HEK293 (cell line): ENCODE data around the gene WDR18.

ENCODE experiments used
- CTCF ChIA-PET: fragments of 350-600 bp; formaldehyde crosslinking; extraction: SDS; loops from one replicate; lab custom pipeline; 2021; ENCODE audit warnings: antibody characterized with exemption; lab: Yijun Ruan, JAX
- POLR2A ChIA-PET: fragments of 300-600 bp; formaldehyde crosslinking; extraction: SDS; loops from one replicate; lab custom pipeline; 2020; ENCODE audit warnings: antibody characterized with exemption, inconsistent platforms; lab: Yijun Ruan, JAX
- H3K27ac ChIP-seq: fragments of 200-500 bp; sonication (Bioruptor generic); 2 replicates; pipeline ENCODE4 v1.5.1; 2014; ENCODE audit warnings: low read depth, low read length, control low read depth, inconsistent platforms; ENCODE audit errors: extremely low read depth
- H3K36me3 ChIP-seq, 2 experiments: fragments of 200-500 bp in 1 of 2; sonication (Bioruptor generic) in 1 of 2; 1 replicate in 1 of 2; 2 replicates in 1 of 2; pipeline ENCODE4 v1.5.1; 2014 to 2017; ENCODE audit warnings: inconsistent platforms in 2 of 2, low read length in 2 of 2; ENCODE audit not compliant: control insufficient read depth in 2 of 2, insufficient read depth in 1 of 2
- H3K4me1 ChIP-seq: fragments of 200-500 bp; sonication (Bioruptor generic); 2 replicates; pipeline ENCODE4 v1.5.1; 2014; ENCODE audit warnings: mild to moderate bottlenecking, low read length, inconsistent platforms; ENCODE audit not compliant: control insufficient read depth, insufficient read depth
- H3K4me3 ChIP-seq: 2 replicates; pipeline ENCODE4 v1.5.1; 2011; ENCODE audit warnings: low read depth, mild to moderate bottlenecking, control low read depth, low read length, moderate library complexity
- H3K9me3 ChIP-seq: fragments of 200-500 bp; sonication (Bioruptor generic); 2 replicates; pipeline ENCODE4 v1.5.1; 2014; ENCODE audit warnings: low read depth, low read length, inconsistent platforms; ENCODE audit not compliant: control insufficient read depth, insufficient read depth
- AEBP2 ChIP-seq: fragments of 450-650 bp; formaldehyde crosslinking; IDR thresholded peaks from 2 replicates; pipeline ENCODE4 v1.5.1; 2016; ENCODE audit warnings: missing biosample characterization, missing genetic modification characterization, borderline replicate concordance
- BCL11B ChIP-seq: fragments of 450-650 bp; formaldehyde crosslinking; IDR thresholded peaks from 2 replicates; pipeline ENCODE4 v1.5.1; 2016; ENCODE audit warnings: low read depth, missing biosample characterization, missing genetic modification characterization
- EGR2 ChIP-seq: fragments of 450-650 bp; formaldehyde crosslinking; IDR thresholded peaks from 2 replicates; pipeline ENCODE4 v1.5.1; 2016; ENCODE audit warnings: low read depth, missing biosample characterization, missing genetic modification characterization
- FEZF1 ChIP-seq: fragments of 450-650 bp; formaldehyde crosslinking; IDR thresholded peaks from 2 replicates; pipeline ENCODE4 v1.5.1; 2016; ENCODE audit warnings: missing biosample characterization, missing genetic modification characterization
- GLIS1 ChIP-seq: fragments of 450-650 bp; formaldehyde crosslinking; IDR thresholded peaks from 2 replicates; pipeline ENCODE4 v1.5.1; 2016; ENCODE audit warnings: missing biosample characterization, missing genetic modification characterization
- GLIS2 ChIP-seq: fragments of 450-650 bp; formaldehyde crosslinking; IDR thresholded peaks from 2 replicates; pipeline ENCODE4 v1.5.1; 2016; ENCODE audit warnings: missing biosample characterization, missing genetic modification characterization
- HIC1 ChIP-seq: fragments of 450-650 bp; formaldehyde crosslinking; IDR thresholded peaks from 2 replicates; pipeline ENCODE4 v1.5.1; 2016; ENCODE audit warnings: missing biosample characterization, missing genetic modification characterization
- KLF1 ChIP-seq: fragments of 450-650 bp; formaldehyde crosslinking; IDR thresholded peaks from 2 replicates; pipeline ENCODE4 v1.5.1; 2016; ENCODE audit warnings: missing biosample characterization, missing genetic modification characterization
- KLF7 ChIP-seq: fragments of 450-650 bp; formaldehyde crosslinking; IDR thresholded peaks from 2 replicates; pipeline ENCODE4 v1.5.1; 2016; ENCODE audit warnings: missing biosample characterization, missing genetic modification characterization, borderline replicate concordance
- KLF8 ChIP-seq: fragments of 450-650 bp; formaldehyde crosslinking; IDR thresholded peaks from 2 replicates; pipeline ENCODE4 v1.5.1; 2016; ENCODE audit warnings: missing biosample characterization, missing genetic modification characterization
- KLF9 ChIP-seq: fragments of 450-650 bp; formaldehyde crosslinking; IDR thresholded peaks from 2 replicates; pipeline ENCODE4 v1.5.1; 2016; ENCODE audit warnings: missing biosample characterization, missing genetic modification characterization, low read depth
- SCRT2 ChIP-seq: fragments of 450-650 bp; formaldehyde crosslinking; IDR thresholded peaks from 2 replicates; pipeline ENCODE4 v1.5.1; 2016; ENCODE audit warnings: missing biosample characterization, missing genetic modification characterization
- SP2 ChIP-seq: fragments of 450-650 bp; formaldehyde crosslinking; IDR thresholded peaks from 2 replicates; pipeline ENCODE4 v1.5.1; 2016; ENCODE audit warnings: missing biosample characterization, missing genetic modification characterization
- SP3 ChIP-seq: fragments of 450-650 bp; formaldehyde crosslinking; IDR thresholded peaks from 2 replicates; pipeline ENCODE4 v1.5.1; 2016; ENCODE audit warnings: missing biosample characterization, missing genetic modification characterization
- SP7 ChIP-seq: fragments of 450-650 bp; formaldehyde crosslinking; IDR thresholded peaks from 2 replicates; pipeline ENCODE4 v1.5.1; 2016; ENCODE audit warnings: missing biosample characterization, missing genetic modification characterization
- TSHZ1 ChIP-seq: fragments of 450-650 bp; formaldehyde crosslinking; IDR thresholded peaks from 2 replicates; pipeline ENCODE4 v1.5.1; 2016; ENCODE audit warnings: missing biosample characterization, missing genetic modification characterization, borderline replicate concordance
- WT1 ChIP-seq: fragments of 450-650 bp; formaldehyde crosslinking; IDR thresholded peaks from 2 replicates; pipeline ENCODE4 v1.5.1; 2016; ENCODE audit warnings: missing biosample characterization, missing genetic modification characterization
- ZBTB1 ChIP-seq: fragments of 450-650 bp; formaldehyde crosslinking; IDR thresholded peaks from 2 replicates; pipeline ENCODE4 v1.5.1; 2016; ENCODE audit warnings: missing biosample characterization, missing genetic modification characterization
- ZBTB20 ChIP-seq: fragments of 450-650 bp; formaldehyde crosslinking; IDR thresholded peaks from 2 replicates; pipeline ENCODE4 v1.5.1; 2016; ENCODE audit warnings: missing biosample characterization, missing genetic modification characterization
- ZBTB26 ChIP-seq: fragments of 450-650 bp; formaldehyde crosslinking; optimal IDR thresholded peaks from 2 replicates; pipeline ENCODE3; 2016; ENCODE audit warnings: missing biosample characterization, mild to moderate bottlenecking, missing genetic modification characterization
- ZFHX2 ChIP-seq: fragments of 450-650 bp; formaldehyde crosslinking; conservative IDR thresholded peaks from 2 replicates; pipeline ENCODE4 v1.5.1; 2016; ENCODE audit warnings: missing biosample characterization, missing genetic modification characterization
- ZIC2 ChIP-seq: fragments of 450-650 bp; formaldehyde crosslinking; IDR thresholded peaks from 2 replicates; pipeline ENCODE4 v1.5.1; 2016; ENCODE audit warnings: missing biosample characterization, missing genetic modification characterization
- ZNF112 ChIP-seq: fragments of 450-650 bp; formaldehyde crosslinking; IDR thresholded peaks from 2 replicates; pipeline ENCODE4 v1.5.0; 2017; ENCODE audit warnings: missing biosample characterization, missing genetic modification characterization
- ZNF114 ChIP-seq: fragments of 450-650 bp; formaldehyde crosslinking; IDR thresholded peaks from 2 replicates; pipeline ENCODE4 v1.5.0; 2017; ENCODE audit warnings: missing biosample characterization, missing genetic modification characterization
- ZNF175 ChIP-seq: fragments of 450-650 bp; formaldehyde crosslinking; IDR thresholded peaks from 2 replicates; pipeline ENCODE4 v1.5.1; 2016; ENCODE audit warnings: missing biosample characterization, missing genetic modification characterization
- ZNF335 ChIP-seq: fragments of 450-650 bp; formaldehyde crosslinking; conservative IDR thresholded peaks from 2 replicates; pipeline ENCODE4 v1.5.1; 2016; ENCODE audit warnings: missing biosample characterization, missing genetic modification characterization
- ZNF341 ChIP-seq: fragments of 450-650 bp; formaldehyde crosslinking; IDR thresholded peaks from 2 replicates; pipeline ENCODE4; 2016; ENCODE audit warnings: low read depth, missing biosample characterization, missing genetic modification characterization
- ZNF423 ChIP-seq: fragments of 450-650 bp; formaldehyde crosslinking; IDR thresholded peaks from 2 replicates; pipeline ENCODE4 v1.5.1; 2016; ENCODE audit warnings: missing biosample characterization, missing genetic modification characterization
- ZNF585B ChIP-seq: fragments of 450-650 bp; formaldehyde crosslinking; IDR thresholded peaks from 2 replicates; pipeline ENCODE4 v1.5.1; 2016; ENCODE audit warnings: missing biosample characterization, missing genetic modification characterization
- ZNF600 ChIP-seq: fragments of 450-650 bp; formaldehyde crosslinking; IDR thresholded peaks from 2 replicates; pipeline ENCODE4 v1.5.1; 2016; ENCODE audit warnings: missing biosample characterization, missing genetic modification characterization

Gene WDR18

GRCh38 chr19:1017115-1017905 is 33.2 kb downstream of the WDR18 start:
- POLR2A ChIA-PET, result interaction anchor here (0.8 kb wide), 1 partner anchor 10 kb away, joined by 3 read pairs; no protein-coding TSS in a partner anchor
- Histone ChIP-seq H3K9me3 (no peaks in the 10 kb centered on the region), H3K4me1 (peaks cover 7% of the 10 kb centered on the region), H3K27ac (peak overlapping the region; percentile 54; the same call in 1 of the 2 replicates), H3K4me3 (no peak overlapping the region), H3K36me3 (peaks cover 0 to 54% of the 10 kb centered on the region in 2 experiments; a peak in 1 of 3 replicates)
- CTCF ChIA-PET, result no interaction called here
- peak; percentile 47 for TF ChIP-seq SP2 (tag by site-specific recombination)
- TF ChIP-seq ZNF114 (tag by site-specific recombination), result no peak
- TF ChIP-seq ZBTB20 (tag by site-specific recombination), result peak; percentile 99
- TF ChIP-seq GLIS1 (tag by site-specific recombination), result peak; percentile 91
- peak; percentile 86 for TF ChIP-seq ZNF341
- TF ChIP-seq ZNF423 (tag by site-specific recombination), result peak; percentile 83
- peak; percentile 56; the same call in 1 of the 2 replicates for TF ChIP-seq AEBP2
- TF ChIP-seq ZNF112 (tag by site-specific recombination), result no peak
- TF ChIP-seq ZNF335 (tag by site-specific recombination), result peak; percentile 55; the same call in 1 of the 2 replicates
- TF ChIP-seq ZNF585B, result no peak
- peak; percentile 82 for TF ChIP-seq ZIC2 (tag by site-specific recombination)
- no peak for TF ChIP-seq FEZF1 (tag by site-specific recombination)
- peak; percentile 99 for TF ChIP-seq EGR2 (tag by site-specific recombination)
- TF ChIP-seq WT1 (tag by site-specific recombination), result peak; percentile 67
- TF ChIP-seq KLF7 (tag by site-specific recombination), result 0 out of 2 replicates have a peak, but pooled peaks have one; percentile 72
- 0 out of 2 replicates have a peak, but pooled peaks have one; percentile 4 for TF ChIP-seq HIC1
- TF ChIP-seq BCL11B, result peak; percentile 31; the same call in 1 of the 2 replicates
- TF ChIP-seq ZBTB1 (tag by site-specific recombination), result no peak
- TF ChIP-seq TSHZ1, result peak; percentile 23; the same call in 1 of the 2 replicates
- TF ChIP-seq ZFHX2 (tag by site-specific recombination), result peak; percentile 99
- peak; percentile 71 for TF ChIP-seq SP3 (tag by site-specific recombination)
- peak; percentile 51; the same call in 1 of the 2 replicates for TF ChIP-seq SP7 (tag by site-specific recombination)
- peak; percentile 84 for TF ChIP-seq GLIS2 (tag by site-specific recombination)
- peak; percentile 24; the same call in 1 of the 2 replicates for TF ChIP-seq SCRT2 (tag by site-specific recombination)
- 0 out of 2 replicates have a peak, but pooled peaks have one; percentile 10 for TF ChIP-seq ZNF600 (tag by site-specific recombination)
- TF ChIP-seq KLF8 (tag by site-specific recombination), result peak; percentile 9; the same call in 1 of the 2 replicates
- TF ChIP-seq KLF9 (tag by site-specific recombination), result peak; percentile 42; the same call in 1 of the 2 replicates
- peak; percentile 100 for TF ChIP-seq KLF1 (tag by site-specific recombination)
- no peak for TF ChIP-seq ZNF175 (tag by site-specific recombination)
- TF ChIP-seq ZBTB26 (tag by site-specific recombination), result peak; percentile 28
